ENCODE results near the gene SLC25A44. TPM values are rescaled to one million over a fixed set of nuclear protein-coding genes. Genes with fewer than 3 reads are reported as not detected.
"Not testable (repeated sequence)": the region's sequence is repeated elsewhere in the genome, so short reads cannot be mapped to it uniquely, and the experiment has no call there.

Gene SLC25A44
- total RNA-seq, 2 donors from 2014 or later = 21.3 to 30.3 TPM

DNA sequence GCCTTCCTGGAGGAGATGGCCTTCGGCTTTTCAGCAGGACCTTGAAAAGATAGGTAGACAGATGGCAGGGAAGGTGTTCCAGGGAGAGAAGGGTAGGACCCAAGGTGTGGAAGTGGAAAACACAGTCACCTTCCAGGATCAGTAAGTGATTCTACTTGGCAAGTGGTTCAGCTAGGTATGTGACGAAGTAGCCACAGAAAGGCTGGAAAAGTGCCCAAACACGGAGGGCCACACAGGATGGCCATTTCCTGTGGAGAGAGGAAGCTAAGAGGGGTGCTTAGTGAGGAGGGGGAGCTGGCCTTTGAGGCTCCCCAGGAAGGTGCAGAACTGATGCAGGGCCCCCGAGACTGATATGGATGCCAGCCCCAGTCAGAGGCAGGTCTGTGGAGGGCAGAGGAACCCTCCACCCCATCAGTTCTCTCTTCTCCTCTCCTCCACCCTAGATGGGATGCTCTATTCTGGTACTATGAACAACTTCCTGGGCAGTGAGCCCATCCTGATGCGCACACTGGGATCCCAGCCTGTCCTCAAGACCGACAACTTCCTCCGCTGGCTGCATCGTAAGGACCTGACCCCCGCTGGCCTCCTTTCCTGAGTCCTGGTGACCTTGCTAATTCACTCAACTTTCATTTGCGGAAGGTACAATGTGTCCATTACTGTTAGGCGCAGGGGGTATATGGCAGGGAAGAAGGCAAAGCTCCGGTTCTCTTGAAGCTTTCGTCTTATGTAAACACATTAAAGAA is 33.7 kb upstream of the SLC25A44 start:
- DNase-seq (no peak), ATAC-seq (no peak)
- intact Hi-C loops (cut with DNase I, micrococcal nuclease) = no loop called here

DNA sequence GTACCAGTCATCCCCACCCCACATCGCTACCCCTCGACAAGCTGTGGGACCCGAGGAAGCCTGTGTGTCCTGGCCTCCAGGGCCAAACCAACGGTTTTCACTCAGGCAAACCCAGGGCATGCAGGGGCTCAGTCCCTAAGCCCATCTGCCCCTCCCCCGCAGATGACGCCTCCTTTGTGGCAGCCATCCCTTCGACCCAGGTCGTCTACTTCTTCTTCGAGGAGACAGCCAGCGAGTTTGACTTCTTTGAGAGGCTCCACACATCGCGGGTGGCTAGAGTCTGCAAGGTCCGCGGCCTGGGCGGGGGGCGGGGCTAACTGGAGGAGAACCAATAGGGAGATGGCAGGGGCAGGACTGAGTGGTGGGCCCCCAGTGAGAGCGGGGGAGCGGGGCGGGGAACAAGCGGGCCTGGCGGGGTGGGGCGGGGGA is 33.1 kb upstream of the SLC25A44 start:
- DNase-seq (peak; percentile 81), ATAC-seq (peak; percentile 87)
- intact Hi-C loops (cut with DNase I, micrococcal nuclease) = no loop called here

DNA sequence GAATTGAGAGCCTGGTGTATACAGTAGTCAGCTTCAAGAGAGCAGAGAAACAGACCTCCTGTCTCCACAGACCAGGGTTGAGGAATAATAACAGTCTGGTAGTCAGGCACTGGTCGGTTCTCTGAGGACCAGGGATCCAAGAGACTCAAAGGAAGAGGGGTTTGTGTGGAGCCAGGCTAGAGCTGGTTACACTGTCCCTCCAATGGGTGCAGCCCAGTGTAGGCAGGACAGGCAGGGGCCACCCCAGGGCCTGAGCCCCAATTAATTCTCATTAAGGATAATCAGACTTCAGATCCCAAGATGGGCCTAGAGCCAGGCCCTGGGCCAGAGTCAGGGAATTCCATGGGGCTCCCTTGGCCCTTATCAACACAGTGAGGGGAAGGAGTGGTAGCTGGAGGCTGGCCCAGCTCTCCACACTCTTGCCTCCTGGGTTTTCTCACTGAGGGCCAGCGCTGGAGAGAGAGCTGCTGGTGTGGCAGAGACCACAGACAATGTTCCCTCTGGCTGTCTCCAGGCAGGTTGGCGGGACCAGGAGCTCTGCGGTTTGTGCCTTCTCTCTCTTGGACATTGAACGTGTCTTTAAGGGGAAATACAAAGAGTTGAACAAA is 31.4 kb upstream of the SLC25A44 start:
- intact Hi-C loops (cut with DNase I, micrococcal nuclease) = no loop called here
- ATAC-seq (no peak), DNase-seq (no peak)

DNA sequence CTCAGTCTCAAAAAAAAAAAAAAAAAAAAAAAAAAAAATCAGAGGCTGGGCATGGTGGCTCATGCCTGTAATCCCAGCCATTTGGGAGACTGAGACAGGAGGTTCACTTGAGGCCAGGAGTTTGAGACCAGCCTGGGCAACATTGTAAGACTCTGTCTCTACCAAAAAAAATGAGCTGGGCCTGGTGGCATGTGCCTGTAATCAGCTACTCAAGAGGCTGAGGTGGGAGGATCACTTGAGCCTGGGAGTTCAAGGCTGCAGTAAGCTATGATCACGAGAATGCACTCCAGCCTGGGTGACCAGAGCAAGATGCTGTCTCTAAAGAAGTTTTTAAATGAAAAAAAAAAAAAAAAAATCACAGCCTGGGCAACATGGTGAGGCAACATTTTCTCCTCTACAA is 30.2 kb upstream of the SLC25A44 start:
- no peak for DNase-seq
- intact Hi-C loops (cut with DNase I, micrococcal nuclease) = no loop called here
- ATAC-seq = no peak

DNA sequence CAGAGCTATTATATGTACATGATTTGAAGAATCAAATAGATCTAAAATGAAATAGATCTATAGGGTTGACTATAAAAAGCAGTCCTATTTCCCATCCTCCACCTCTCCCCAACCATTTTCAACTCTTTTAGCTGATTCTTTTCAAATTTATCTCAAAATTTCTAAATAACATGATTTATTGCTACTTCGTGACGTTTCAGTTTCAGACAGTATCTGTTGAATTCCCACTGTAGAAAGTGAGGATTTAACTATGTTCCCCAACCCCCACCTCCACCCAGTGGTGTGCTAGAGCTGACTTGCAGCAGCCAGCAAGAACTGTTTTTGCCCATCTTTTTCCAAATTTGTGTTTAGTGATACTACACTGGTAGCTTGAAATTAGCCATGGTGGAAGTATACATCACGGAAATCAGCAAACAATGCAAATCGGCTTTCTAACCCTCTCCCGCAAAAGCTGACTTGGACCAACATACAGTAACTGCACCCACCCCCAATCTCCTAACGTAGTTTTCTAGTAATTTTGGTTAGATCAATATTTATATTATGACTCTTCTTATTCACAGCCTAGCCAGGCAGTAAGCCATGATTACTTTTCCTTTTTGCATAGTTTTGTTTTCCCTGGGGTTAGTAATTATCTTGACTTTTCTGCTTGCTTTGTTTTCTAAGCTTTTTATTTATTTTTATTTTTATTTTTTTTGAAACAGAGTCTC is 29.6 kb upstream of the SLC25A44 start:
- no peak for DNase-seq
- no peak for ATAC-seq
- intact Hi-C loops (cut with DNase I, micrococcal nuclease) = no loop called here

DNA sequence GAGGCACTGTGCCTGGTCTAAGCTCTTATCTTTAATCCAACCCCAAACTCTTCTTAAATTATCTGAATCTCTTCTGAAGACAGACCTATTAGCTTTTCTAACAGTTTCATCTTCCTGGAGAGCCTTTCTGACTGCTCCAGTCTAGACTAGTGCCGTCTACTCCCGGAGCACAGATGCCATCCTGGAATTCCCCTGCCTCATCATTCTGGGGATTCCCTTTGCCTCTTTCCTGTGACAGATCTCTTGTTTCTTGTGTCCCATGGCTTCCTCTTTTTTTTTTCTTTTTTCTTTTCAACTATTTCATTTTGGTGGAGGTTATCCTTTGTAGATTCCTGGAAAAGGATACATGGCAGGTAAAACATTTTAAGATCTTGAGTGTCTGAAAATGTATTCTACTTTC is 28.8 kb upstream of the SLC25A44 start:
- no peak for ATAC-seq
- intact Hi-C loops (cut with DNase I, micrococcal nuclease) = no loop called here
- DNase-seq = no peak

DNA sequence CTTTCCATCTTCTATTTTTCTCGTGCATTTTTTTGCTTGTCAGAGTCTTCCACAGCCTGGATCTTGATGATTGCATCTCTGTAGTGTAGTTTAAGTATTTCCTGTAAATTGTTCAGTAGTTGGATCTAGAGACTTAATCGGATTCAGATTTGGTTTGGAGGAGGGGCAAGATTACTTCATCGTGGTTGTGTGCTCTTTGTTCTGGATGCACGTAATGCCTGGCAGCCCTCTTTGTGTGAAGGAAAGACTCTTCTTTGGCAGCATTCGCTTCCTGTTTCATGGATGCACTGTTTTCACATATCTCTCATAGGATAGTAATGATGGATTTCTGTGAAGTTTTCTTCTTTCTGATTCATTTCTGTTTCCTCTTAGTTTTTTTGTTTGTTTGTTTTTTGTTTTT is 26.4 kb upstream of the SLC25A44 start:
- ATAC-seq = no peak
- no peak for DNase-seq
- intact Hi-C loops (cut with DNase I, micrococcal nuclease) = no loop called here

DNA sequence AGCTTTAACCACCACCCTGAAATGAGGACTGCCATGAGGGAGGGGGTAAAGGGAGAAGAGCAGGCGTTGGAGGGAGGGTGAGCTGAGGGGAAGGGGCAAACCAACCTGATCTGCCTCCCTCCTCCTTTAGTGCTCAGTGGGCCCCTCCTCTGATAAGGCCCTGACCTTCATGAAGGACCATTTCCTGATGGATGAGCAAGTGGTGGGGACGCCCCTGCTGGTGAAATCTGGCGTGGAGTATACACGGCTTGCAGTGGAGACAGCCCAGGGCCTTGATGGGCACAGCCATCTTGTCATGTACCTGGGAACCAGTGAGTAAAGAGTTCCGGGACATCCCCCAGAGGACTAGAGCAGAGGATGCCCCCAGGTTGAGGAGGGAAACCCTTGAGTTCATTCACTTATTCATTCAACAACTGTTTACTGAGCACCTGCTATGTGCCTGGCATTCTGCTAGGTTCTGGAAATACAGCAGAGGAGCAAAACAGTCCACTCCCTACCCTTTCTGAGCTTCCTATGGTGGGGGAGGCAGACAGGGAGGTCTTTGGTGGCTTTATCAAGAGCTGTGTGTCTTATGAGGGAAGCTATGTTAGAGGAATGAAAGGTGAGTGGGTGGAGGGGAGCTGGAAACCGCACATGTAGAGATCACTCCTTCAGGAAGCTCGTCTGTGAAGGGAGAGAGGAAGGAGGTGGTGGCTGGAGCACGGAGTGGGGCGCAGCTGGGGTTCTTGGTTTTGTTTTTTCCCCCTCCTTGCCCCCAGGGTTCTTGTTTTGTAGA is 21.0 kb upstream of the SLC25A44 start:
- intact Hi-C loops (cut with DNase I, micrococcal nuclease) = no loop called here
- DNase-seq (no peak), ATAC-seq (no peak)

DNA sequence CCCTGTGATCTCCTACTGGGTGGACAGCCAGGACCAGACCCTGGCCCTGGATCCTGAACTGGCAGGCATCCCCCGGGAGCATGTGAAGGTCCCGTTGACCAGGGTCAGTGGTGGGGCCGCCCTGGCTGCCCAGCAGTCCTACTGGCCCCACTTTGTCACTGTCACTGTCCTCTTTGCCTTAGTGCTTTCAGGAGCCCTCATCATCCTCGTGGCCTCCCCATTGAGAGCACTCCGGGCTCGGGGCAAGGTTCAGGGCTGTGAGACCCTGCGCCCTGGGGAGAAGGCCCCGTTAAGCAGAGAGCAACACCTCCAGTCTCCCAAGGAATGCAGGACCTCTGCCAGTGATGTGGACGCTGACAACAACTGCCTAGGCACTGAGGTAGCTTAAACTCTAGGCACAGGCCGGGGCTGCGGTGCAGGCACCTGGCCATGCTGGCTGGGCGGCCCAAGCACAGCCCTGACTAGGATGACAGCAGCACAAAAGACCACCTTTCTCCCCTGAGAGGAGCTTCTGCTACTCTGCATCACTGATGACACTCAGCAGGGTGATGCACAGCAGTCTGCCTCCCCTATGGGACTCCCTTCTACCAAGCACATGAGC is 17.2 kb upstream of the SLC25A44 start:
- no peak for ATAC-seq
- no peak for DNase-seq
- intact Hi-C loops (cut with DNase I, micrococcal nuclease) = no loop called here

DNA sequence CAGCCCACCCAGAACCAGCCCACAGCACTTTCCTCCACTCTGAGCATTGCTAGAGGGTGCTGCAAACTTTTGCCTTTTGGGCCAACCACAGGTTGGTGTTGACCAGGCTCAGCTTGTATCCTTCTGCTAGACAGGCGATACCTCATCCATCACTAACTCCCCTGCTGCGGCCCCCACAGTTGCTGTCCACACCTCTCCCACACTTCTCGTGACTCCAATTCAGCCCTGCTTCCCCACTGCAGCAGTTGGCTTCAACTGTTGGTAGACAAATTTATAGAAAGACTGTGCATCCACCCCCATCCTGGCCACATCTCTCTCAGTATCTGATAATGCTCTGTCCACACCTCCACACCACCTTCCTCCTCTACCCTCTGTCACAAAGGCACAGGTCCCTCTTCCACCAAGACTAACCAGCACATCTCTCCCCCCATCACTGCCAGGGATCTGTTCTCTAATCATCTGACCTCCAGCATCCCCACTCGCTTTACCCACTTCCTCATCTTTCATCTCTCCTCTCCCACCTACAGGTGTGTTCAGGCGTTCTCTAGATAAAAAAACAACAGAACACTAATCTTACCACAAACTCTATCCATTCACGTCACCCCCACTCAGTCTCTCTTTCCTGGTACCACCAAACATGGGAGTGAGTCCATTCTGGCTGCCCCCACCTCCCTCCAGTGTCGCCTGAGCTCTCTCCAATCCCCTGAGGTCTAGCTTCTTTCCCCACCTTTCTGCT is 15.8 kb upstream of the SLC25A44 start:
- no peak for DNase-seq
- intact Hi-C loops (cut with DNase I, micrococcal nuclease) = no loop called here
- ATAC-seq = peak; percentile 10

DNA sequence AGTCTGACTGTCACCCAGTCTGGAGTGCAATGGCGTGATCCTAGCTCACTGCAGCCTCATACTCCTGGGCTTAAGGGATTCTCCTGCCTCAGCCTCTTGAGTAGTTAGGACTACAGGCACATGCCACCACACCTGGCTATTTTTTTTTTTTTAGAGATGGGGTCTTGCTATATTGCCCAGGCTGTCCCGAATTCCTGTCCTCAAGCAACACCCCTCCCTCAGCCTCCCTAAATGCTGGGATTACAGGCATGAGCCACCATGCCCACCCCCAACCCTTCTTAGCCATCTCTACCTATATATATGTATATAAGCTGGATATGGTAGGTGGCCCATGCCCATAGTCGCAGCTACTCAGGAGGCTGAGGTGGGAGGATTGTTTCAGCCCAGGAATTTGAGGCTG is 13.4 kb upstream of the SLC25A44 start:
- DNase-seq (no peak), ATAC-seq (no peak)
- intact Hi-C loops (cut with DNase I, micrococcal nuclease) = no loop called here

DNA sequence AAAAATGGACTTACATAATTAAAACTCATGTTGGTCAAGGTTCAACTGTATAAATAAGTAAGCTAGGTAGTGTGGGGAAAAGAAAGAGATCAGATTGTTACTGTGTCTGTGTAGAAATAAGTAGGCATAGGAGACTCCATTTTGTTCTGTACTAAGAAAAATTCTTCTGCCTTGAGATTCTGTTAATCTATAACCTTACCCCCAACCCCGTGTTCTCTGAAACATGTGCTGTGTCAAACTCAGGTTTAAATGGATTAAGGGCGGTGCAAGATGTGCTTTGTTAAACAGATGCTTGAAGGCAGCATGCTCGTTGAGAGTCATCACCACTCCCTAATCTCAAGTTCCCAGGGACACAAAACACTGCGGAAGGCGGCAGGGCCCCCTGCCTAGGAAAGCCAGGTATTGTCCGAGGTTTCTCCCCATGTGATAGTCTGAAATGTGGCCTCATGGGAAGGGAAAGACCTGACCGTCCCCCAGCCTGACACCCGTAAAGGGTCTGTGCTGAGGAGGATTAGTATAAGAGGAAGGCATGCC is 12.4 kb upstream of the SLC25A44 start:
- intact Hi-C loops (cut with DNase I, micrococcal nuclease); DNase-seq; ATAC-seq: not testable (repeated sequence)

DNA sequence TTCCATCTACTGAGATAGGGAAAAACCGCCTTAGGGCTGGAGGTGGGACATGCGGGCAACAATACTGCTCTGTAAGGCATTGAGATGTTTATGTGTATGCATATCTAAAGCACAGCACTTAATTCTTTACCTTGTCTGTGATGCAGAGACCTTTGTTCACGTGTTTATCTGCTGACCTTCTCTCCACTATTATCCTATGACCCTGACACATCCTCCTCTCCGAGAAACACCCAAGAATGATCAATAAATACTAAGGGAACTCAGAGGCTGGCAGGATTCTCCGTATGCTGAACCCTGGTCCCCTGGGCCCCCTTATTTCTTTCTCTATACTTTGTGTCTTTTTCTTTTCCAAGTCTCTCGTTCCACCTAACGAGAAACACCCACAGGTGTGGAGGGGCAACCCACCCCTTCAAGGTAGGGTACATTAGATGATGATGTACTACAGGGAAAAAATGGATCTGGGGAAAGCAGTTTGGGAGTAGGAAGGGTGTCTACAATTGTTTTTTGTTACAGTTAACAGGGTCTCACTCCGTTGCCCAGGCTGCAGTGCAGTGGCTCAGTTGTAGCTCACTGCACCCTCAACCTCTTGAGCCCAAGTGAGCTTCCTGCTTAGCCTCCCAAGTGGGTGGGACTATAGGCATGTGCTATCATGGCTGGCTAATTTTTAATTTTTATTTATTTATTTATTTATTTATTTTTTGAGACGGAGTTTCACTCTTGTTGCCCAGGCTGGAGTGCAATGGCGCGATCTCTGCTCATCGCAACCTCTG is 11.7 kb upstream of the SLC25A44 start:
- intact Hi-C loops (cut with DNase I, micrococcal nuclease); ATAC-seq; DNase-seq: not testable (repeated sequence)

DNA sequence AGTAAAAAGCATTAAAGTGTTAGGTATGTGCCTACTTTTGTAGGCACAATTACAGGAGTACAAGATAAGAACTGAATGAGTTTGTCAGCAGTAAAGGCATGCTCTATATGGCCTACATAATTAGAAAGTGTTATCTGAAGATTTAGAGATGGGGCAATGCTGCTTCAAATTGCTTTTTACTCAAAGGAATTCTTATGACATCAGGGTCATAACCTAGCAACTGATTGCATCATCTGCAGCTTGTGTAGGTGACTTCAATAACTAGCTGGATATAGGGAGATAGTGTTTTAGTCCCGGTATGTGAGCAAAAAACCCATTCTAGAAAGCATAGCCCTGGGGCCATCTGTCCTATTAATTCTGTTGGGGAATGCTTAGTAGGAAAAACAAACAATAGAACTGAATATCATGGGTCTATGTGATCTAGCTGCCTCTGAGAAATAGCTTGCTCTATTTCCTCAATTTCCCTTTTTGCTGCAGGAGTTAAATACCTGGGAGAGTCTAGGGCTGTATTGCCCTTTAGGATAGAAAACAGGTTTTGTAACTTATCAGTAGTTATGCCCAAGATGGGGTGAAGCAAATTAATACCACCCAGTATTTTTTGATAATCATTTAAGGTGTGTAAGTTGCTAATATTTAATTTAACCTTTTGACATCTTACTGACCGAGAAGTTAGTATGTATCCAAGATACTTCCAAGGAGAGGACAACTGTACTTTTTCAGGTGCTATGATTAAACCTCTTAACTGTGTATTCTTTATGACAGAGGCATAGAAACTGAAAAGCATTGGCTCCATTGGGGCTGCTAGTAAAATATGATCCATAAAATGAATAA is 7.3 kb upstream of the SLC25A44 start:
- intact Hi-C loops (cut with DNase I, micrococcal nuclease); DNase-seq: not testable (repeated sequence)

DNA sequence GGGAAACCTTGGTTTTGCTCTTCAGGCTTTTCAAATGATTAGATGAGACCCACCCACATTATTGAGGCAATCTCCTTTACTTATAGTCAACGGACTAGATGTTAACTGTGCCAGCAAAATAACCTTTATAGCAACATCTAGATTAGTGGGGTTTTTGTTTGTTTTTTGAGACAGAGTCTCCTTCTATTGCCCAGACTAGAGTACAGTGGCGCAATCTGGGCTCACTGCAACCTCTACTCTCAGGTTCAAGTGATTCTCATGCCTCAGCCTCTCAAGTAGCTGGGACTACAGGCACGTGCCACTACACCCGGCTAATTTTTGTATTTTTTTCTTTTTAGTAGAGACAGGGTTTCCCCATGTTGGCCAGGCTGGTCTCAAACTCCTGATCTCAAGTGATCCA is 3.6 kb upstream of the SLC25A44 start:
- ATAC-seq; intact Hi-C loops (cut with DNase I, micrococcal nuclease); DNase-seq: not testable (repeated sequence)

More for the DNA sequence above, 7.3 kb upstream of the SLC25A44 start:
- ATAC-seq = peak; percentile 46

DNA sequence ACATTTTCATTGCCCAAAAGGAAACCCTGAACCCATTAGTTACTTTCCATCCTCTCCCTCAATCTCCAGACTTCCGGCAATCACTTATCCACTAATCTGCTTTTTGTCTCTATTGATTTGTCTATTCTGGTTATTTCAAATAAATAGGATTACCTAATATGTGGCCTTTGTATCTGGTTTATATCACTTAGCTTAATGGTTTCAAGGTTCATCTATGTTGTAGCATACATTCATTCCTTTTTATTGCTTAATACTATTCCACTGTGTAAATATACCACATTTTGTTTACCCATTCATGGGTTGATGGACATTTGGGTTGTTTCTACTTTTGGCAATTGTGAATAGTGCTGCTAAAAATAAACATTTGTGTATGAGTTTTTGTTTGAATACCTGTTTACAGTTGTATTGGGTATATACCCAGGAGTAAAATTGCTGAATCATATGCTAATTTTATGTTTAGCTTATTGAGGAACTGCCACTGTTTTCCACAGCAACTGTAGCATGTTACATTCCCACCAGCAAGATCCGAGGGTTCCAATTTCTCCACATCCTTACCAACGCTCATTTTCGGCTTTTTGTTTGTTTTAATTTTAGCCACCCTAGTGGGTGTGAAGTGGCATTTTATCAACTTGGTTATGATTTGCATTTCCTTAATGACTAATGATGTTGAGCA is 2.5 kb upstream of the SLC25A44 start:
- no peak for ATAC-seq
- intact Hi-C loops (cut with DNase I, micrococcal nuclease) = no loop called here
- DNase-seq = no peak
